ENCODE measurements around the gene EMC9.

The EMC9 gene

DNA sequence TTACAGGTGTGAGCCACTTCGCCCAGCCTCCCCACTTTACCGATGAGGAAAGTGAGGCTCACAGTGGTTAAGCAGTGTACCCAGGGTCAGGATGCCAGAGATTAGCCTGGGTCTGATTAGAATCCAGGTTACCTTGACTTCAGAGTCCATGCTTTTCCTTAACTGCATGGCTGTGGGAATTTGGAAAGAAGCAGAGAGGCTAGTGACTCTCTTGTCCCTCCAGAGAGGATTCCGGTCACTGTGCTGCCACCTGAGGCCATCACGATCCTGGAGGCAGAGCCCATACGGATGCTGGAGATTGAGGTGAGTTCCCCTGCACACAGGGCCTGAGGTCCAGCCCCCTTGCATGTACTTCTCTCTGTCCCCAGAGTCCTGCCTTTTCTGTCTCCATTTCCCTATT is 35.2 kb upstream of the EMC9 start:
- DNase-seq, result no peak

DNA sequence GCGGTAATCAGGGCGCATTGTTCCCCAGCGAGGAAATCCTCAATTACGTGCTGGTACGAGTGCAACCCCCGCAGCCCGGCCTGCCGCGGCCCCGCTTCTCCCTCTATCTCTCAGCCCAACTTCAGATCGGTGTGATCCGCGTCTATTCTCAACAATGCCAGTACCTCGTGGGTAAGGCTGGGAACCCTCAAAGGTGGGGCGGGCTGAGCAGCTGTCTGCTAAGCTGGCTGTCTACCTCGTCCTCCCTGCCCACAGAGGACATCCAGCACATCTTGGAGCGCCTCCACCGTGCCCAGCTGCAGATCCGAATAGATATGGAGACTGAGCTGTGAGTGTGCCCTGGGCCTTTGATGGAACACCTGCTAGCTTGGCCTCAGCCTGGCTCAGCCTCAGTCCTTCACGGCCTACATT is 31.5 kb upstream of the EMC9 start:
- DNase-seq, result no peak

DNA sequence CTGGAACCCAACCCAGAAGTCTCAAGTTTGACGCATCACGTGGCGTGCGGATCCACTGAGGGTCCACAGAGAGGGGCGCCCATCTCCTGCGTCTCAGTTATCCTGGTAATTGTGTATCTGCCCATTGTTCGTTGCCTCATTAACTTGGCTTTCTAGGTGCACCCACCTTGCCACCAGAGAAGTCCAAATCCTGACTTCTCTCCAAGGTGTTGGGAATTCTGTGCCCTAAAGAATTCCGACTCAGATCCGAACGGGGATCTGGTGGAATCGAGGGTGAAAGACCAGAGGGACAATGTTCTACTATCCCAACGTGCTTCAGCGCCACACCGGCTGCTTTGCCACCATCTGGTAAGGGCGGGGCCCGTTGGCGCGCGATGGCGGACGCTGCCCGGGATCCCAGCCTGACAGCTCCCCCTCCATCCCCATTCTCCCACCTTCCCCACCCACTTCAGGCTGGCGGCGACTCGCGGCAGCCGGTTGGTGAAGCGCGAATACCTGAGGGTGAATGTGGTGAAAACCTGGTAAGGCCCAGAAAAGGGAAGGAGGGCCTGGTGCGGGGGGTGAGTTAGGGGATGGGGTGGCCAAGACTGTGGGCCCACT is 31.0 kb upstream of the EMC9 start:
- DNase-seq, result peak in 1 of 2 donors; percentile 48

DNA sequence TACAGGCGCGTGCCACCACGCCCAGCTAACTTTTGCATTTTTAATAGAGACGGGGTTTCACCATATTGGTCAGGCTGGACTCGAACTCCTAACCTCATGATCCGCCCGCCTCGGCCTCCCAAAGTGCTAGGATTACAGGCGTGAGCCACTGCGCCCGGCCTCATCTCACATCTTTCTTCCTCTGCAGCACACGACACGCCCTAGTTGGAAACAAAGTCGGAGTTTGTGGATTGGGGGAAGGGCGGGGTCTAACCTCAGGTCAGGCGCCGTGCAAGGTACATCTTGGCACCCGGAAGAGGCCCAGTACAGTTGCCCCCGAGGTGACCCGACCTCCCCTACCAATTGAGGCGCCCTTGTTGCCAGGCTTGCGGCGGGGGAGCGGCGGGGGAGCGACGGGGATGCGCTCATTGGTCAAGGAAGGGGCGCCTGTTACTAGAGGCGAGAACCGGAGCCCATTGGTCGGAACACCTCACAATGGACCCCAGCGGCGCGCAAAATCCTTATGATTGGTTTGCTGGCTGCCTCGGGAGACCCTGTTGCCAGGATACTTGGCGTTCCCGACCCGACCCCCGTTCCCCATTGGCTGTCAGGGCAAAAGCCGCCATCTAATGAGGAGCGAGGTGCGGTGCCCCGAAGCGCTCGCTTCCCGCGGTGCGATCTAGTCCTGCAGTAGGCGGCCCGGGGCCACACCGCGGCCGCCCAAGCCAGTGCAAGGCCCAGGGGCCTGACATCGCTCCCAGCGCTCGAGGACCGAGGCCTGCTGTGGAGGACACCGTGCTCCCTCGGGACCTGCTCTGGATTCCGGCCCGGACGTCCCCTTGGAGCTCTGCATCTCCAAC is 30.2 kb upstream of the EMC9 start, which contains the start of gene REC8:
Gene REC8, plus strand, starts transcription at position 659 of the 839 bp plus-strand sequence. CDS start 473 bp downstream, outside the sequence.
- DNase-seq, result peak; percentile 90 to 92

DNA sequence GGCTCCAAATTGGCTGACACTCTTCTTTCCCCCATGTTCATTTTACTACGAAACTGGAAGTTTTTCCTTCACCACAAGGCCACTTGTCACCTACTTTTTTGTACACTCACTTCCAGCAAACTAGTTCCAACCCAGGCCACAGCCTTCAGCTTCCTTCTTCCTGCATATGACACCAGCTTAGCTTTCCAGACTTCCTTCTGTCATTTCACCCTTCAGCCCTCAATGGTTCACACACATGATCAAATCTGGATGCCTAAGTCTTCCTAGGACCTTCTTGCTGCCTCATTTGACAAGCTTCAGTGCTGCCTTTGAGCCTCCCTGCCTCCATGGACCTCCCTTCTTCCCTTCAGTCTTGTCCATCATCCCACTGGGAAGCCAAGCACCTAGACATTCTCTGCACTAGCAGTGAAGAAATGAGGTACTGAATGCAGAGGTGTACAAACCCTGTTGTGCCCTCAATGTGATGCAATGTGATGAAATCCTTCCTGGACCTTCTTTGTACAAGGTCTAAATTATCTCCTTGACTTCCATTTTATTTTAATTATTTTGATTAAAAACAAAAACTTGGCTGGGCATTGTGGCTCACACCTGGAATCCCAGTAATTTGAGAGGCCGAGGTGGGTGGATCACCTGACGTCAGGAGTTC is 26.2 kb upstream of the EMC9 start:
- no peak for DNase-seq

DNA sequence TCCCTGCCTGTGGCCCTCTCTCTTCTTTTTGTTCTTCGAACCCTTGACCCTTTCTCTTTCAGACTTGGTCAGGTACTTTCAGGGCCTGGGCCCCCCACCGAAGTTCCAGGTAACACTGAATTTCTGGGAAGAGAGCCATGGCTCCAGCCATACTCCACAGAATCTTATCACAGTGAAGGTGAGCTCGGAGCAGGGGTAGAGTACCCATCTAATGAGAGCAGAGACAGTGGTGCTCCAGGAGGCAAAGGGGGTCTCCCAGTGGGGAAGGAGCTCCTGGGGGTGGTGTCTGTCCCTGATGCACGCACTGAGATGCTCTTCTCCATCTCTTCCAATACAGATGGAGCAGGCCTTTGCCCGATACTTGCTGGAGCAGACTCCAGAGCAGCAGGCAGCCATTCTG is 24.4 kb upstream of the EMC9 start:
- DNase-seq, result no peak

DNA sequence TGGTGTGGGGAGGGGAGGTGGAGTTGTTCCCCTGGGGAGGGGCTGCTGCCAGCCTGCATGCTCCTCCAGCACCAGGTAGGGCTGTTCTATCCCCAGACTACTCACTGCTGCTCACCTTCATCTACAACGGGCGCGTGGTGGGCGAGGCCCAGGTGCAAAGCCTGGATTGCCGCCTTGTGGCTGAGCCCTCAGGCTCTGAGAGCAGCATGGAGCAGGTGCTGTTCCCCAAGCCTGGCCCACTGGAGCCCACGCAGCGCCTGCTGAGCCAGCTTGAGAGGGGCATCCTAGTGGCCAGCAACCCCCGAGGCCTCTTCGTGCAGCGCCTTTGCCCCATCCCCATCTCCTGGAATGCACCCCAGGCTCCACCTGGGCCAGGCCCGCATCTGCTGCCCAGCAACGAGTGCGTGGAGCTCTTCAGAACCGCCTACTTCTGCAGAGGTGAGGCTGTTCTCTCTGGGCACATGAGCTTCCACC is 23.2 kb upstream of the EMC9 start:
- DNase-seq, result no peak

DNA sequence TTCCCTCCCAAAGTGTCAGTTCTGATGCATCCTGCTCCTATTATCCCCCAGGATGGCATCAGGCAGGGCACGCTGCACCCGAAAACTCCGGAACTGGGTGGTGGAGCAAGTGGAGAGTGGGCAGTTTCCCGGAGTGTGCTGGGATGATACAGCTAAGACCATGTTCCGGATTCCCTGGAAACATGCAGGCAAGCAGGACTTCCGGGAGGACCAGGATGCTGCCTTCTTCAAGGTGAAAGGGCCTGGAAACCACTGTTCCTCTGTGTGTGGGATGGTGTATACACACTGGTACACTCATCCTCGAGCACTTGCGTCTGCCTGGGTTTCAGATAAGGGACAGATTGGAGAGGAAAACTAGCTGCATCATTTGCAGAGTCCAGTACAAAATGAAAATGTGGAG is 20.7 kb upstream of the EMC9 start:
- DNase-seq, result no peak

DNA sequence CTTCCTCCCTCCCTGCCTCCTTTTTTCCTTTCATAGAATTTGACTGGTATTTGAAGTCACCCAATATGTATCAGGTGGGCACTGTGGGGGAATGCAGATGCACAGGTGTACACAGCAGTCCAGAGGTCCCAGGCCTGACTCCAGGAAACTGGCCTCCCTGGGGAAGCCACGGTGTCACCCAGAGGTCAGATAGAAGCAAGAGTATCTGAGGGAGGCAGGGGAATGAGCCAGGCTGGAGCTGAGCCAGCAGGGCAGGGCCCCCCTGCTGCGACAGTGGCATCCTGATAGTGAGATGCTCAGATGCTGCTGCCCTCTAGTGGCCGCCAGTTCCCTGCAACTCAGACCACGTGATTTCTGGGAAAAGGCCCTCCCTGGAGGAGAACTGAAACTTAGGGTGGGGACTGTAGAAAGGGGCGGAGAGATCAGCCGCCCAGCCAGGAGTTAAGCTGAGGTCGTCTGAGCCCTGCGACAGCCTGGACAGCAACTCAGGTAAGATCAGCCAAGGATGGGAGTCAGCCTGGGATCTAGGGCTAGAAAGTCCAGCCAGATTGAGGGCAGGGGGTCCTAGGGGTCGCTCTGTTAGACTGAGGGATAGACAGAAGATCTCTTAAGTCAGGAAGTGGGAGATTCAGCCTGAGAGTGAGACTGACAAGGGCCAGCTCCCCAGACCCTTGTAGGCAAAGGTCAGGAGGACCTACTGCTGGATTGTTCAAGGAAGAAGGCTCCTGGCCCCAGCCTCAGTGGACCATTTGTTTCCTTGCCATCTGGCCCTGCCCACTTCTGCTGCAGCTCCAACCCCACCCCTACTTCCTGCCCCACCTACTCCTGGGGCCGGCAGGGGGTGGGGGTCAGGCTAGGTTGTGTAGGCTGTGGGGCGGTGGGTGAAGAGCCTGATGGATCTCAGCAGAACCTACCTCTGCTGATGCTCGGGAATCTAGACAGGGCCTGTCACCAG is 19.7 kb upstream of the EMC9 start, which contains the start of gene IRF9:
Gene IRF9, plus strand, starts transcription at position 416 of the 955 bp plus-strand sequence. CDS start 880 bp downstream, outside the sequence.
- peak; percentile 93 to 94 for DNase-seq

DNA sequence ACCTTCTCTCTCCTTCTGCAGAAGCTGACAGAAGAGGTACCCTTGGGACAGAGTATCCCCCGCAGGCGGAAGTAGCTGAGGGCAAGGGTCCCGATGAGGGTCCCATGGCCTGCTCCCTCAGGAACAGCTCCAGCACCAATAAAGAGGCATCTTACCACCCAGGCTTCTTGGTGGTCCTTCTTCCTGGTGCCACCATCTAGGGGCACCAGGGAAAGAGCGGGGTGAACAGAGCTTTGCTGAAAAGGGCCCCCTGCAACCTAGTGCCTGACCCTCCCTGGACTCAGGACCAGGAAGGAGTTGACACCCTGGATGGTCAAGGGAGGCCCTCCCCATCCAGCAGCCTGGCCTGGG is 19.1 kb upstream of the EMC9 start:
- no peak for DNase-seq

DNA sequence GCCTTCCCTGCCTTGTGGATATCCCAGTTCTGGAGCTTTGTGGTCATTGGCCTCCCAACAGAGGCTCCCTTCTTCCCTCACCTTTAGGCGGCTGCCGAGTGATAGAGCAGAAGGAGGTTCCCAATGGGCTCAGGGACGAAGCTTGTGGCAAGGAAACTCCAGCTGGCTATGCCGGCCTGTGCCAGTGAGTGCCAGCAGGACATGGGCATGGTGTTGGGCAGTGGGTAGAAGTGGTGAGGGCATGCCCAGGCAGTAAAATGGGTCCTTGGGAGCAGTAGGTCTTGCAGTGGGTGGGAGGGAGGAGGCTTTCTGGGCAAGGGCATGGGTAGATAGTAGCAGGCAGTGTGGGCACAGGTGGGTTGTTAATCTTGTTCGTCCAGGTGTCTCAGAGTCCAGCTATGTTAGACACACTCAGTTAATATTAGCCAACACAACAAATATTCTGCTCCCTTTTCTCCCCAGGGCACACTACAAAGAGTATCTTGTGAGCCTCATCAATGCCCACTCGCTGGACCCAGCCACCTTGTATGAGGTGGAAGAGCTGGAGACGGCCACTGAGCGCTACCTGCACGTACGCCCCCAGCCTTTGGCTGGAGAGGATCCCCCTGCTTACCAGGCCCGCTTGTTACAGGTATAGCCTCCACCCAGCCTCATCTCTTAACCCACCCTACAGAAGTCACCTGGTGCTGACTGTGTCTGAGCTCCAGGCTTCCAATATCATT is 18.5 kb upstream of the EMC9 start:
- no peak for DNase-seq

DNA sequence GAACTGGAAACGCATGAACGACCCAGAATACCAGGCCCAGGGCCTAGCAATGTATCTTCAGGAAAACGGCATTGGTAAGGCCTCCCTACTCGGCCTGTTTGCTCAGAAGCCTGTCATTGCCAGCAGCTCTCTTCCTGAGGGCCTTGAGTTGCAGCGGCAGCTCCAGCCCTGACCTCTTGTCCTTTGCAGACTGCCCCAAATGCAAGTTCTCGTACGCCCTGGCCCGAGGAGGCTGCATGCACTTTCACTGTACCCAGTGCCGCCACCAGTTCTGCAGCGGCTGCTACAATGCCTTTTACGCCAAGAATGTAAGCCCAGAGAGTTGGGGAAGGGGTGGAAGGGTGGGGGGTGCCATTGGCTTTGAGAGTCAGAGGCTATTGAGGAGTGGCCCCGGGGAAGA is 15.9 kb upstream of the EMC9 start:
- DNase-seq, result no peak

DNA sequence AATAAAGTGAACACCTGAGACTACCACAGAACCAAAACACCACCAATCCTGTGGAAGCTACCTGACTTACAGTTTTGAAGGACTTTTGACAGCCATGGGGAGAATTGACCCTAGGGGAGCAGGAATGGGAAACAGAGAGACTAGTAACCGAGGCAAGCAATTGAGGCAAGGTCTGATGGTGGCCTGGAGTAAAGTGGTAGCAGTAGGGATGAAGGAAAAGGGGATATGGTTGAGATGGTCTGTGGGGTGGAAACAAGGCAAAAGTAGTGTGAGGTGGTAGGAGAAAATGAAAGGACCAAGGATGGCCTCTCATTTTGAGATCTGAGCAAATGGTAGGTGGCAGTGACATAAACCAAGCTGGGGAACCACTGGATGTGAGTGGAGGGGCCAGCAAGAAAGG is 15.4 kb upstream of the EMC9 start:
- DNase-seq, result no peak

DNA sequence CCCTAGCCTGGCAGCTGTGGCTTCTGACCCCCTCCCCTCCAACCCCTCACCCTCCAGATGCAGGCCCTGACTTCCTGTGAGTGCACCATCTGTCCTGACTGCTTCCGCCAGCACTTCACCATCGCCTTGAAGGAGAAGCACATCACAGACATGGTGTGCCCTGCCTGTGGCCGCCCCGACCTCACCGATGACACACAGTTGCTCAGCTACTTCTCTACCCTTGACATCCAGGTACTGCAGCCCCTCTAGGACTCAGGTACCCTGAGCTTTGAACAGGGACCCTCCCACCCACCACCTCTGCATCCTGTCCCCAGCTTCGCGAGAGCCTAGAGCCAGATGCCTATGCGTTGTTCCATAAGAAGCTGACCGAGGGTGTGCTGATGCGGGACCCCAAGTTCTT is 13.7 kb upstream of the EMC9 start:
- no peak for DNase-seq

DNA sequence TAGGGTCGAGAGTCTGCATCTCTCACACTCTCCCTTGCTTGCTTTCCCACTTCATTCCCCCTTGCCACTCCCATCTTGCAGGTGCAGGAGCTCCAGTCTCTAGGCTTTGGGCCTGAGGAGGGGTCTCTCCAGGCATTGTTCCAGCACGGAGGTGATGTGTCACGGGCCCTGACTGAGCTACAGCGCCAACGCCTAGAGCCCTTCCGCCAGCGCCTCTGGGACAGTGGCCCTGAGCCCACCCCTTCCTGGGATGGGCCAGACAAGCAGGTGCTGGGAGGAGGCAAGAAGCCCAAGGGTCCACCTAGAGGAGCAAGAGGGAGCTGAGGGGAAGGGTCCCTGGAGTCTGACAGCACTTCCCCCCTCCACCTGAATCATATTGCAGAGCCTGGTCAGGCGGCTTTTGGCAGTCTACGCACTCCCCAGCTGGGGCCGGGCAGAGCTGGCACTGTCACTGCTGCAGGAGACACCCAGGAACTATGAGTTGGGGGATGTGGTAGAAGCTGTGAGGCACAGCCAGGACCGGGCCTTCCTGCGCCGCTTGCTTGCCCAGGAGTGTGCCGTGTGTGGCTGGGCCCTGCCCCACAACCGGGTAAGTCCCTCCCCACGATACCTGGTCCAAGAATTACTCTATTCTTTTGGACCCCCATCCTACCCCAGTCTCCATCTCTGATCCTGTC is 10.2 kb upstream of the EMC9 start:
- DNase-seq, result no peak

DNA sequence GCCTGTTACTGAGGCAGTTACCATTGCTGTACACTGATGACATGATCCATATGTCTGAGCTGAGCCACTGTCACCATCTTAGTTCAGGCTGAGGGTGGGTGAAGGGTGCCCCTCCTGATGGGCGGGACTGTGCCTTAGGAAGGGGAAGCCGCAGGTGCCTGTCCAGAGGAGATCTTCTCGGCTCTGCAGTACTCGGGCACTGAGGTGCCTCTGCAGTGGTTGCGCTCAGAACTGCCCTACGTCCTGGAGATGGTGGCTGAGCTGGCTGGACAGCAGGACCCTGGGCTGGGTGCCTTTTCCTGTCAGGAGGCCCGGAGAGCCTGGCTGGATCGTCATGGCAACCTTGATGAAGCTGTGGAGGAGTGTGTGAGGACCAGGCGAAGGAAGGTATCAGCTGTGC is 9.6 kb upstream of the EMC9 start:
- no peak for DNase-seq

DNA sequence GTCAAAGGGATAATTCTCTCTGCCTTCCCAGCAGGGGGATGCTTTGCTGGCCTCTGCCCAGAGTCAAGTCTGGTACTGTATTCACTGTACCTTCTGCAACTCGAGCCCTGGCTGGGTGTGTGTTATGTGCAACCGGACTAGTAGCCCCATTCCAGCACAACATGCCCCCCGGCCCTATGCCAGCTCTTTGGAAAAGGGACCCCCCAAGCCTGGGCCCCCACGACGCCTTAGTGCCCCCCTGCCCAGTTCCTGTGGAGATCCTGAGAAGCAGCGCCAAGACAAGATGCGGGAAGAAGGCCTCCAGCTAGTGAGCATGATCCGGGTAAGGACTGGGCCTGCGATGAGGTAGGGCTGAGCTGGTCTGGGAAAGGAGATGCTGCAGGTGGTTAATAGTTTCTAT is 9.2 kb upstream of the EMC9 start:
- DNase-seq, result no peak

DNA sequence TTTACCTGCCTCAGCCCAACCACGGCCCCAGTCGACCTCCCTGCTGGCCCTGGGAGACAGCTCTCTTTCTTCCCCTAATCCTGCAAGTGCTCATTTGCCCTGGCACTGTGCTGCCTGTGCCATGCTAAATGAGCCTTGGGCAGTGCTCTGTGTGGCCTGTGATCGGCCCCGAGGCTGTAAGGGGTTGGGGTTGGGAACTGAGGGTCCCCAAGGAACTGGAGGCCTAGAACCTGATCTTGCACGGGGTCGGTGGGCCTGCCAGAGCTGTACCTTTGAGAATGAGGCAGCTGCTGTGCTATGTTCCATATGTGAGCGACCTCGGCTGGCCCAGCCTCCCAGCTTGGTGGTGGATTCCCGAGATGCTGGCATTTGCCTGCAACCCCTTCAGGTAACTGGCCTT is 8.7 kb upstream of the EMC9 start:
- no peak for DNase-seq

DNA sequence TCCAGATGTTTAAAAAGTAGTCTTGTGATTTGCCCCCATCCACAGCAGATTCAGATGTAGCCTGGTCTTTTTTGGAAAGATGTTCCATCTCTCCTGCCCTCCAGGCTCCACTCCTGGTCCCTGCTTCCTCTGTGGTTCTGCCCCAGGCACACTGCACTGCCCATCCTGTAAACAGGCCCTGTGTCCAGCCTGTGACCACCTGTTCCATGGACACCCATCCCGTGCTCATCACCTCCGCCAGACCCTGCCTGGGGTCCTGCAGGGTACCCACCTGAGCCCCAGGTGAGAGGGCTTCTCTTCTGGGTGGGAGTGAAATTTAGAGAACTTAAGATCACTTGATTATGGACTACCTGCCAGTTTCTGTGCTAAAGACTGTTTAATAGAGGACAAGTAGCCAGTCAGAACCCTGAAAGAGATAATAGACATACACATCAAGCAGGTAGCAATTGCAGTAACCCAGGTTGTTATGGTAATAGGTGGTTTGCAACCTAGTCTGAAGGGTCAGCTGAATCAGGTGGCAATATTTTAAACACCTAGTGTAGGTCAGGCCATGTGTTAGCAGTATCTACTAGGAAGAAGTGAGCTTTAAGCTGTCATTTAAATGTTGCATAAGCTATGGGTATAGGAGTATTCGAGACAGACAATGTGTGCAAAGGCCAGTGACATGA is 8.0 kb upstream of the EMC9 start:
- DNase-seq, result no peak

DNA sequence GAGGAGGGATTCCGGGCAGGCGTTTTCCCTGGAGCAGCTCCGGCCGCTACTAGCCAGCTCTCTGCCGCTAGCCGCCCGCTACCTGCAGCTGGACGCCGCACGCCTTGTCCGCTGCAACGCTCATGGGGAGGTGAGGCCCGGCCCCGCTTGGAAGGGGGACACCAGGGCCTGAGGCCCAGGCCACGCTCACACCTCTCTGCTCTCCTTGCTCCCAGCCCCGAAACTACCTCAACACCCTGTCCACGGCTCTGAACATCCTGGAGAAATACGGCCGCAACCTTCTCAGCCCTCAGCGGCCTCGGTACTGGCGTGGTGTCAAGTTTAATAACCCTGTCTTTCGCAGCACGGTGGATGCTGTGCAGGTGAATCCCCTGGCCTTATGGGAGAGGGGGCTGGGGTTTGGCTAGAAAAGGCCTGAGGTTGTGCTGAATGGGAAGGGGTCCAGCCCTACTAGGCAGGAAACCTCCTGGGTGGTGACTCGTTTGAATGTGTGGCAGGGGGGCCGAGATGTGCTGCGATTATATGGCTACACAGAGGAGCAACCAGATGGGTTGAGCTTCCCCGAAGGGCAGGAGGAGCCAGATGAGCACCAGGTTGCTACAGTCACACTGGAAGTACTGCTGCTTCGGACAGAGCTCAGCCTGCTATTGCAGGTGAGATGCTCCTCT is 6.5 kb upstream of the EMC9 start:
- no peak for DNase-seq
